Activated naive CD8-positive, alpha-beta T cell treated with anti-CD3 and anti-CD28 coated beads, Interleukin-2, amount 50 U/mL, for 16 hours (primary cell): ENCODE data around the gene RARS1.

ENCODE experiments used
- DNase-seq: peaks from one replicate; pipeline ENCODE4 v3.0.0-alpha.2; 2020; ENCODE audit warnings: low read depth, low spot score

Gene RARS1

GRCh38 chr5:168553377-168554130 is 67.3 kb downstream of the RARS1 start:
- no peak for DNase-seq

- no peak for DNase-seq
These were observed 71.1 kb downstream of the RARS1 start for GRCh38 chr5:168557389-168557788.

- DNase-seq, result no peak
These were observed 76.0 kb downstream of the RARS1 start for GRCh38 chr5:168562279-168562678.

- DNase-seq, result no peak
These were observed 77.7 kb downstream of the RARS1 start for GRCh38 chr5:168563959-168564358.

GRCh38 chr5:168568738-168569137 is 82.5 kb downstream of the RARS1 start:
- no peak for DNase-seq
